Omental fat pad (tissue), 4 donors: Measurements from ENCODE around the gene SERPINA5. TPM values are rescaled to one million over a fixed set of nuclear protein-coding genes. Genes with fewer than 3 reads are reported as not detected.
"Not testable (repeated sequence)": the region's sequence is repeated elsewhere in the genome, so short reads cannot be mapped to it uniquely, and the experiment has no call there.

ENCODE experiments used
- ATAC-seq: fragments of 150-250 bp; one replicate; pipeline ENCODE4 v1.9.1; 2016; ENCODE audit warnings: mild to moderate bottlenecking, moderate library complexity; ENCODE audit not compliant: low FRiP score
- DNase-seq: peaks from one replicate; pipeline ENCODE4 v3.0.0-alpha.2; 2019; ENCODE audit warnings: low spot score
- total RNA-seq, 4 donors: library from RNA; depleted of rRNA; stranded (reverse); fragments of >200 nt; gene quantifications; one replicate each; pipeline ENCODE4 v1.1.0, GENCODE V29; 2016
- TF ChIP-seq, protein P1 (sequence below), 3 donors: fragments of 450-650 bp; IDR thresholded peaks; one replicate each; pipeline ENCODE4 v1.5.1; 2016 to 2017; ENCODE audit warnings: antibody characterized with exemption in 3 of 3, mild to moderate bottlenecking in 3 of 3, moderate library complexity in 2 of 3

The SERPINA5 gene
- total RNA-seq, 4 donors from 2014 or later, result 0.24 to 4.3 (median 0.48) TPM

DNA sequence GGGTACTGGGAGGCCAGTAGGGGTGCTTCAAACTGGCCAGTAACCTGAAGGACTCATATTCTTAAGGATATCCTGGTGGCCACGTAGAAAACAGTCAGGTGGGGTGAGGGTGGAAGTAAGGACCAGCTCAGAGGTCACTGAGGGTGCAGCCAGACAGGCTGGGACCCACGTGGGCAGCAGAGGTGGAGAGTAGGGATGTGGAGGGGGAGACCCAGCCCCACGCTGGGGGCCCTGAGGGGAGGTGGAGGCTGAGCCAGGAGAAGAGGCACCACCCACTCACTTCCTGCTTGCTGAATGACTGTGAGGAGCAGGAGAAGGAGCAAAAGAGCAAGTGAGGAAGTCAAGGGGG is 18.4 kb downstream of the SERPINA5 start:
- TF ChIP-seq, protein P1, sequence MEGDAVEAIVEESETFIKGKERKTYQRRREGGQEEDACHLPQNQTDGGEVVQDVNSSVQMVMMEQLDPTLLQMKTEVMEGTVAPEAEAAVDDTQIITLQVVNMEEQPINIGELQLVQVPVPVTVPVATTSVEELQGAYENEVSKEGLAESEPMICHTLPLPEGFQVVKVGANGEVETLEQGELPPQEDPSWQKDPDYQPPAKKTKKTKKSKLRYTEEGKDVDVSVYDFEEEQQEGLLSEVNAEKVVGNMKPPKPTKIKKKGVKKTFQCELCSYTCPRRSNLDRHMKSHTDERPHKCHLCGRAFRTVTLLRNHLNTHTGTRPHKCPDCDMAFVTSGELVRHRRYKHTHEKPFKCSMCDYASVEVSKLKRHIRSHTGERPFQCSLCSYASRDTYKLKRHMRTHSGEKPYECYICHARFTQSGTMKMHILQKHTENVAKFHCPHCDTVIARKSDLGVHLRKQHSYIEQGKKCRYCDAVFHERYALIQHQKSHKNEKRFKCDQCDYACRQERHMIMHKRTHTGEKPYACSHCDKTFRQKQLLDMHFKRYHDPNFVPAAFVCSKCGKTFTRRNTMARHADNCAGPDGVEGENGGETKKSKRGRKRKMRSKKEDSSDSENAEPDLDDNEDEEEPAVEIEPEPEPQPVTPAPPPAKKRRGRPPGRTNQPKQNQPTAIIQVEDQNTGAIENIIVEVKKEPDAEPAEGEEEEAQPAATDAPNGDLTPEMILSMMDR (IDR thresholded peaks at IDR 0.05), result no peak
- no peak for DNase-seq
- no peak for ATAC-seq

DNA sequence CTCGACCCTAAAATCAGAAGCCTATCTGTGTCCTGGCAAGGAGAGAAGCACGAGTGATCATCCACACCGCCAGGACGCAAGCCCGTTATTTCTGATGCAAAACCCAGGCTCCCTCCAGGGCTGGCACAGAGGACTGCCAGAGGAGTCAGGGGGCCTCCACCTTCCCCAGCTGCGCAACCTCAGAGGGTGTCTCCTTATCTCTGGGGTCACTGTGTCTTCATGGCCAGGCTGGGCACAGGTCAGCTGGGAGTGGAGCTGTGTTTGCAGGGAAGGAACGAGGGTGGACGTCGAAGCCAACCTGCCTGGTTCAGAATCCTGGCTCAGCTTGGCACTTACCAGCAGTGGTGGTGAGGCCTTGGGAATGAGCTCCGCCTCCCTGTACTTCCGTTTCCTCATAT is 18.9 kb downstream of the SERPINA5 start:
- TF ChIP-seq, protein P1 (IDR thresholded peaks at IDR 0.05), result no peak
- DNase-seq (no peak), ATAC-seq (no peak)

DNA sequence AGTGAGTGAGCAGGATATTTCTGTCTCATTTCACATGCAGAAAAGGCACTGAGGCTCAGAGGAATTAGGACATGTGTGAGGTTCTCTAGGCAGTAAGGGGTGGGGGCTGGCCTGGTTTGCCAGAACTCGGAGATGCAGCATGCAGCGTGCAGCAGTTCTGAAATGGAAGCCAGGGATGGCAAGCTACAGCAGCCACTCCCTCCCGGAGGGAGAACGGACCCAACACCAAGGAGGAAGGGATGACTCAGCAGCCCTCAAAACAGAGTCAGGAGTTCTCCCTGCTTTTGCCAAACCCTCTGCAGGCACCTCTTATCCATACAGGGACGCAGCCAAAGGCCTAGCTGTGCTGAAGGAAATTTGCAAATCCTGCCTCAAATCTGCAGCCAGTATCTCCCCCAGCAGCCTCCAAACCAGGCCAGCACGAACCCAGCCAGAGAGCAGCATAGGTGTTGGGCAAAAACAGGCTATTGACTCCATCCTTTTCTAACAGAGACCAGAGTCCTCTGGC is 20.7 kb downstream of the SERPINA5 start:
- ATAC-seq, result peak; percentile 83

DNA sequence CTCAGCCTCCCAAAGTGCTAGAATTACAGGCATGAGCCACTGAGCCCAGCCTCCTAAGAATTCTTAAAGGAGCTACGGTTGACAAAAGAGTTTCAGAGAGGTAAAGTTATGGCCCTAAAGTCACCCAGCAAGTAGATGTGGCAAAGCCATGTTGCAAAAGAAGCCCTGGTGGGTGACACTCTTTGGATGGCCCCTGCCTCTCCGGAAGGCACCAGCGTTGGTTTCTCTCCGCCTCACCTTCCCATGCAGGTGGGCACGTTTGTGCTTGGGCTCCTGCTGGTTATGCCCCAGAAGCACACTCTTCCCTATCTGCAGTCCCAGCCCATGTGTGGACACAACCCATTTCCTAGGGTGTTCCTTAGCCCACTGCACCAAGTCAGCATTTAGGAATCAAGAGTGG is 21.5 kb downstream of the SERPINA5 start:
- TF ChIP-seq, protein P1 (IDR thresholded peaks at IDR 0.05), result no peak
- ATAC-seq (no peak), DNase-seq (no peak)

More for the DNA sequence above, 20.7 kb downstream of the SERPINA5 start:
- TF ChIP-seq, protein P1 (IDR thresholded peaks at IDR 0.05), result no peak
- DNase-seq, result peak; percentile 38

DNA sequence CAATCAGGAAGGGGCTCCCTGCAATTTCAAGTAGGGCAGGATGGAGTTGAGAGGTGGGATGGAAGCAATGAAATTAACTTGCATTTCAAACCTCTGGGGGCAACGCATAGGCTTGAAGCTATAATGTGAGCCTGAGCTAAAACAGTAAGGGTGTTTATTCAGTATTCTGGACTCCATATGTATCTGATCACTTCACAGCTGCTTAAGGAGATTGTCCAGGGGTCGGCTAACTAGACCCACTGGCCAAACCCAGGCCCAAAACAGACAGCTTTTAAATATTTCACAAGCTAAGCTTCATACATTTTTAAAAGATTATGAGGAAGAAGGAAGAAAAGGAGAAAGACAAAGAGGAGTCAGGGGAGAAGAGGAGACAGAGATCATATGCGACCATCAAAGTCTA is 24.1 kb downstream of the SERPINA5 start:
- TF ChIP-seq, protein P1 (IDR thresholded peaks at IDR 0.05), result no peak
- ATAC-seq, result no peak
- no peak for DNase-seq

DNA sequence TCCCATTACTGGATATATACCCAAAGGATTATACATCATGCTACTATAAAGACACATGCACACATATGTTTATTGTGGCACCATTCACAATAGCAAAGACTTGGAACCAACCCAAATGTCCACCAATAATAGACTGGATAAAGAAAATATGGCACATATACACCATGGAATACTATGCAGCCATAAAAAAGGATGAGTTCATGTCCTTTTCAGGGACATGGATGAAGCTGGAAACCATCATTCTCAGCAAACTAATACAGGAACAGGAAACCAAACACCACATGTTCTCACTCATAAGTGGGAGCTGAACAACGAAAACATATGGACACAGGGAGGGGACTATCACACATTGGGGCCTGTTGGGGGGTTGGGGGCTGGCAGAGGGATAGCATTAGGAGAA is 27.7 kb downstream of the SERPINA5 start:
- not testable (repeated sequence) for DNase-seq, ATAC-seq

DNA sequence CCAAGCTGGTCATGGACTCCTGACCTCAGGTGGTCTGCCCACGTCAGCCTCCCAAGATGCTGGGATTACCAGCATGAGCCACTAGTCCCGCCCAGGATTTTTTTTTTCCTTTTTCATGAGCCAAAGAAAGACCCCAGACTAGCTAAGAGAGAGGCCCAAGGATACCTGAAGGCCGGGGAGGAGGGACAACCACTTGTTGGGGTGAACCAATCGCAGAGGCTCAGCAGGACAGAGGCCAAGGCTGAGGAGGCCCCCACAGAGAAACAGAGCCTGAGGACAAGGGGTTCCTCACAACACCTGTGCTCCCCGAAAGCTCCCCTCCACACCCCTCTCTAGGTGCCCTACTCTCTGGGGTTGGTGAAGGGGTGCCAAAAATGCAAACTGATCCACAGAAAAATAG is 30.0 kb downstream of the SERPINA5 start:
- no peak for ATAC-seq
- no peak for DNase-seq
- TF ChIP-seq, protein P1 (IDR thresholded peaks at IDR 0.05), result no peak

DNA sequence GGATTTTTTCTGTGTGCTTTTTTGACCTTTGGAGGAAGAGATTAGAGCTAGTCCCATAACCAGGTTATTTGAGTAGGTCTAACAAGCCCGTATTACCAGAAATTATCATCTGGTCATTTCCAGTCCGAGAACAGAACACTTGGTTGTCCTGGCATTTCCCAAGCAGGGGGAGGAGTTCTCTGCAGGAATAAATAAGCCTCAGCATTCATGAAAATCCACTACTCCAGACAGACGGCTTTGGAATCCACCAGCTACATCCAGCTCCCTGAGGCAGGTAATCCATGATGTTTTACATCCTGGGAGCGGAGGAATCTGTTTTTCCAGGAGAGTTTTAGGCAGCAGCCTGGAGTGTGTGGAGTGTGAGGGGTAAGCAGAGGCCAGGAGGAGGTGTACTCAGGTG is 30.9 kb downstream of the SERPINA5 start, which contains the start of gene SERPINA3:
Gene SERPINA3 (plus strand): TSS at position 218 of the 400 bp plus-strand sequence. CDS start 2,051 bp downstream, outside the sequence.
- TF ChIP-seq, protein P1 (IDR thresholded peaks at IDR 0.05), result no peak
- DNase-seq (no peak), ATAC-seq (peak; percentile 60)
